SU-DHL-6 (cell line): ENCODE results near the gene ARPC4.

ENCODE experiments used
- H2AFZ ChIP-seq: fragments of 200-600 bp; sonication (generic); 2 replicates; pipeline ENCODE4 v1.6.1; 2014; ENCODE audit warnings: low read depth, mild to moderate bottlenecking, moderate library complexity, mixed read lengths, antibody characterized with exemption, low read length; ENCODE audit not compliant: severe bottlenecking
- H3F3A ChIP-seq: fragments of 200-600 bp; shearing (Covaris generic); 2 replicates; pipeline ENCODE4 v1.6.0; 2016; ENCODE audit warnings: antibody characterized with exemption, mild to moderate bottlenecking; ENCODE audit not compliant: insufficient read depth
- H3K27ac ChIP-seq: fragments of 200-600 bp; sonication (generic); 2 replicates; pipeline ENCODE4 v1.5.1; 2016; ENCODE audit warnings: low read depth, mild to moderate bottlenecking, low read length, moderate library complexity, mixed read lengths
- H3K27me3 ChIP-seq: fragments of 200-600 bp; sonication (generic), shearing (Covaris generic); 2 replicates; pipeline ENCODE4 v1.6.0; 2014; ENCODE audit warnings: mild to moderate bottlenecking, low read length
- H3K36me3 ChIP-seq: fragments of 200-600 bp; sonication (generic); 2 replicates; pipeline ENCODE4 v1.6.1; 2014; ENCODE audit warnings: mild to moderate bottlenecking, low read length, mixed read lengths
- H3K4me2 ChIP-seq: fragments of 300-600, 200-600 bp; shearing (Covaris generic), sonication (generic); 2 replicates; pipeline ENCODE4 v1.6.0; 2014; ENCODE audit warnings: low read length, low read depth, mild to moderate bottlenecking; ENCODE audit not compliant: poor library complexity, severe bottlenecking
- H3K4me3 ChIP-seq: fragments of 200-600 bp; sonication (generic); 2 replicates; pipeline ENCODE4 v1.5.1; 2014; ENCODE audit warnings: antibody characterized with exemption, low read length, mild to moderate bottlenecking, mixed read lengths; ENCODE audit not compliant: insufficient read depth, poor library complexity, severe bottlenecking
- H3K79me2 ChIP-seq: fragments of 200-600 bp; sonication (generic); 2 replicates; pipeline ENCODE4 v1.6.1; 2014; ENCODE audit warnings: mild to moderate bottlenecking, low read length, moderate library complexity; ENCODE audit not compliant: insufficient read depth
- H3K9ac ChIP-seq: fragments of 200-600 bp; sonication (generic); 2 replicates; pipeline ENCODE4 v1.7.0; 2014; ENCODE audit warnings: mild to moderate bottlenecking, low read length
- H3K9me2 ChIP-seq: fragments of 200-600 bp; sonication (generic); replicated peaks from 2 replicates; pipeline ENCODE4 v1.6.1; 2014; ENCODE audit warnings: low read length; ENCODE audit not compliant: insufficient read depth
- H3K9me3 ChIP-seq: fragments of 200-600 bp; sonication (generic); 2 replicates; pipeline ENCODE4 v1.6.1; 2014; ENCODE audit warnings: low read length, mixed read lengths; ENCODE audit not compliant: insufficient read depth
- H4K20me1 ChIP-seq: fragments of 200-600 bp; sonication (generic); 2 replicates; pipeline ENCODE4 v1.6.1; 2014; ENCODE audit warnings: low read depth, mild to moderate bottlenecking, antibody characterized with exemption, low read length, moderate library complexity, mixed read lengths
- EZH2phosphoT487 ChIP-seq: fragments of 200-600 bp; sonication (generic), shearing (Covaris generic); conservative IDR thresholded peaks from 2 replicates; pipeline ENCODE4 v1.6.1; 2018; ENCODE audit warnings: mild to moderate bottlenecking, antibody characterized with exemption, low read length, moderate library complexity, mixed read lengths
- TF ChIP-seq, protein P1 (sequence below): fragments of 200-600 bp; sonication (generic); IDR thresholded peaks from one replicate; pipeline ENCODE4 v1.5.1; 2017; ENCODE audit warnings: antibody characterized with exemption, mild to moderate bottlenecking, low read length, moderate library complexity; ENCODE audit not compliant: insufficient read depth, poor library complexity, severe bottlenecking

ARPC4 gene

DNA sequence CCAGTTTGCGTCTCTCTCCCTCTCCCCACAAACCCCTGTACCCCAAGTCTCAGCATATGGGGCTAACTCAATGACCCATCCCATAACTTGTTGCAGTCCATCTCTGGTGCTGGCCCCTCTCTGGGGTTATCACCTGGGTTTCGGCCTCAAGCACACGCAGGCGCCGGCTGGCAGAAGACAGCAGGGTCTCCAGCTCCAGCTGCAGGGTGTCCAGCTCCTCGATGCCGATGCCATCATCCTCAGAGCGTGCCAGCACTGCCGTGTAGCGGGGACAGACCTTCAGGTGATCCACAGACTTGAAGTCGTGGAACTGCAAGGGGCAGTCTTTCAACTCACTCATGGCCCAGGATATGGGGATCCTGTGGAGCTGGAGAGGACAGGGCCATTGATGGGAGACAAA lies 1.8 kb upstream of the ARPC4 start:
- peak overlapping the region; percentile 100 for H3K9ac ChIP-seq
- peak overlapping the region; percentile 89 for H3K4me2 ChIP-seq
- H3K4me3 ChIP-seq, result peak overlapping the region; percentile 98
- H3K9me3 ChIP-seq, result no peaks in the 10 kb centered on the region
- no peak for TF ChIP-seq EZH2phosphoT487
- TF ChIP-seq, protein P1, sequence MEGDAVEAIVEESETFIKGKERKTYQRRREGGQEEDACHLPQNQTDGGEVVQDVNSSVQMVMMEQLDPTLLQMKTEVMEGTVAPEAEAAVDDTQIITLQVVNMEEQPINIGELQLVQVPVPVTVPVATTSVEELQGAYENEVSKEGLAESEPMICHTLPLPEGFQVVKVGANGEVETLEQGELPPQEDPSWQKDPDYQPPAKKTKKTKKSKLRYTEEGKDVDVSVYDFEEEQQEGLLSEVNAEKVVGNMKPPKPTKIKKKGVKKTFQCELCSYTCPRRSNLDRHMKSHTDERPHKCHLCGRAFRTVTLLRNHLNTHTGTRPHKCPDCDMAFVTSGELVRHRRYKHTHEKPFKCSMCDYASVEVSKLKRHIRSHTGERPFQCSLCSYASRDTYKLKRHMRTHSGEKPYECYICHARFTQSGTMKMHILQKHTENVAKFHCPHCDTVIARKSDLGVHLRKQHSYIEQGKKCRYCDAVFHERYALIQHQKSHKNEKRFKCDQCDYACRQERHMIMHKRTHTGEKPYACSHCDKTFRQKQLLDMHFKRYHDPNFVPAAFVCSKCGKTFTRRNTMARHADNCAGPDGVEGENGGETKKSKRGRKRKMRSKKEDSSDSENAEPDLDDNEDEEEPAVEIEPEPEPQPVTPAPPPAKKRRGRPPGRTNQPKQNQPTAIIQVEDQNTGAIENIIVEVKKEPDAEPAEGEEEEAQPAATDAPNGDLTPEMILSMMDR, result no peak
- peaks cover 40% of the 10 kb centered on the region for H3K79me2 ChIP-seq
- no peaks in the 10 kb centered on the region; the same call in 1 of the 2 replicates for H3K36me3 ChIP-seq
- H3K27me3 ChIP-seq, result no peaks in the 10 kb centered on the region
- no peaks in the 10 kb centered on the region for H3K9me2 ChIP-seq
- peaks cover 5% of the 10 kb centered on the region; the same call in 1 of the 2 replicates for H4K20me1 ChIP-seq
- no peak overlapping the region for H2AFZ ChIP-seq
- H3K27ac ChIP-seq, result peak overlapping the region; percentile 86; the same call in 1 of the 2 replicates
- peaks cover 9% of the 10 kb centered on the region; the same call in 1 of the 2 replicates for H3F3A ChIP-seq

- no peaks in the 10 kb centered on the region for H3K27me3 ChIP-seq
- H2AFZ ChIP-seq, result peak overlapping the region; percentile 69
- peaks cover 45% of the 10 kb centered on the region for H3K79me2 ChIP-seq
- H3K4me3 ChIP-seq, result peak overlapping the region; percentile 98
- peak overlapping the region; percentile 100 for H3K9ac ChIP-seq
- H4K20me1 ChIP-seq, result peaks cover 6% of the 10 kb centered on the region; the same call in 1 of the 2 replicates
- H3K9me3 ChIP-seq, result no peaks in the 10 kb centered on the region
- H3K36me3 ChIP-seq, result no peaks in the 10 kb centered on the region; the same call in 1 of the 2 replicates
- H3K9me2 ChIP-seq, result no peaks in the 10 kb centered on the region
- peak overlapping the region; percentile 89 for H3K4me2 ChIP-seq
- H3K27ac ChIP-seq, result peak overlapping the region; percentile 86
- peaks cover 9% of the 10 kb centered on the region; the same call in 1 of the 2 replicates for H3F3A ChIP-seq
- TF ChIP-seq EZH2phosphoT487, result no peak
- TF ChIP-seq, protein P1, result no peak
Measured at GRCh38 chr3:9791790-9792404, 985 bp upstream of the ARPC4 start.

DNA sequence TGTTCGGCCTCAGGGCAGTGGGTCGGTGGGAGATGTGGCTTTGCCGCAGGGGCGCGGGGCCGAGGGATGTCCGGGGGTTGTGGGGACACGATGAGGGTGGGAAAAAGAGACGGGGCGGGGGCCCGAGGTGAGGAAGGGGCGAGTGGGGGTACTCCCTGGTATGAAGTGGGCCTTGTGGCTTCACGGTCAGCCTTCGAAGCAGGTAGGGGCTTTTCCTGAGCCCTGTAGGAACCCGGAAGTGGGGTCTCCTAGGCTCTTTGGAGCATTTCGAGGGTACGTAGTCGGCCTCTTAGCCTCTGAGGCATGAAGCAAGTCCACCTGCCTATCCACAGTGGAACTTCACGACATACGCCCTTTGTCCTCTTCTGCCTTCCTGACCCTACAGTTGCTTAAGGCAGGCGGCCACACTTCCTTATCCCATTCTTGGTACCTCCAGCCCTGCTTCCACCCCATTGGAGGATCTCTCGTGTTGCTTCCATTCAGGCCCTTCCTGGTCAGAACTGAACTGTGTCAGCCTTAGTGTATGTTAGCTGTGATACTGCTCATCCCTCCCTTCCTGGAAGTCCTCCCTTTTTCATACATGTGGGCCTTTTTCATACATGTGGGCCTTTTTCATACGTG lies 389 bp downstream of the ARPC4 start:
- Histone ChIP-seq H3K9me2 (no peaks in the 10 kb centered on the region), H3K9me3 (no peaks in the 10 kb centered on the region), H3K4me2 (peak overlapping the region; percentile 89), H3K79me2 (peaks cover 52% of the 10 kb centered on the region), H3F3A (0 out of 2 replicates have a peak, but pooled peaks cover 4% of the 10 kb centered on the region), H3K9ac (peak overlapping the region; percentile 100), H3K27ac (peak overlapping the region; percentile 86), H3K36me3 (peaks cover 8% of the 10 kb centered on the region), H3K4me3 (peak overlapping the region; percentile 98), H4K20me1 (peaks cover 8% of the 10 kb centered on the region; the same call in 1 of the 2 replicates), H2AFZ (peak overlapping the region; percentile 69), H3K27me3 (no peaks in the 10 kb centered on the region)
- TF ChIP-seq, protein P1, result no peak
- no peak for TF ChIP-seq EZH2phosphoT487
